H9 (cell line): ENCODE data around the gene IGF2. TPM values are rescaled to one million over a fixed set of nuclear protein-coding genes. Genes with fewer than 3 reads are reported as not detected.

ENCODE experiments used
- DNase-seq: peaks from one replicate; pipeline ENCODE4 v3.0.0-alpha.2; 2017
- H2AFZ ChIP-seq: one replicate; pipeline ENCODE4 v1.6.1; 2013; ENCODE audit warnings: mild to moderate bottlenecking, low read length, control low read depth, moderate library complexity
- H2AK5ac ChIP-seq: 2 replicates; pipeline ENCODE4 v1.6.1; 2013; ENCODE audit warnings: low read length, control low read depth, mixed read lengths; ENCODE audit not compliant: insufficient read length
- H2BK120ac ChIP-seq: one replicate; pipeline ENCODE4 v1.6.1; 2013; ENCODE audit warnings: low read depth, mild to moderate bottlenecking, low read length, control low read depth, inconsistent platforms; ENCODE audit not compliant: poor library complexity, severe bottlenecking
- H2BK12ac ChIP-seq: 2 replicates; pipeline ENCODE4 v1.6.1; 2013; ENCODE audit warnings: low read length, control low read depth, mixed read lengths, low read depth; ENCODE audit not compliant: insufficient read length
- H2BK15ac ChIP-seq: 2 replicates; pipeline ENCODE4 v1.6.1; 2013; ENCODE audit warnings: low read depth, low read length, control low read depth
- H2BK20ac ChIP-seq: one replicate; pipeline ENCODE4 v1.6.1; 2013; ENCODE audit warnings: low read depth, mild to moderate bottlenecking, low read length, control low read depth, inconsistent platforms; ENCODE audit not compliant: poor library complexity, severe bottlenecking
- H2BK5ac ChIP-seq: 2 replicates; pipeline ENCODE4 v1.6.1; 2013; ENCODE audit warnings: low read length, control low read depth, mixed read lengths; ENCODE audit not compliant: insufficient read length
- H3K14ac ChIP-seq: 2 replicates; pipeline ENCODE4 v1.6.1; 2013; ENCODE audit warnings: low read length, control low read depth; ENCODE audit not compliant: insufficient read depth
- H3K18ac ChIP-seq: 2 replicates; pipeline ENCODE4 v1.6.1; 2013; ENCODE audit warnings: low read depth, mild to moderate bottlenecking, mixed read lengths, low read length, control low read depth; ENCODE audit not compliant: insufficient read length
- H3K23ac ChIP-seq: 2 replicates; pipeline ENCODE4 v1.6.1; 2013; ENCODE audit warnings: low read length, control low read depth, mixed read lengths, low read depth; ENCODE audit not compliant: insufficient read length
- H3K23me2 ChIP-seq: 2 replicates; pipeline ENCODE4 v1.6.1; 2013; ENCODE audit warnings: low read depth, mild to moderate bottlenecking, mixed read lengths, low read length, control low read depth; ENCODE audit not compliant: insufficient read length, poor library complexity, severe bottlenecking
- H3K27ac ChIP-seq: 2 replicates; pipeline ENCODE4 v1.5.1; 2013; ENCODE audit warnings: low read length, control low read depth, mixed read lengths, low read depth; ENCODE audit not compliant: insufficient read length
- H3K27me3 ChIP-seq: 2 replicates; pipeline ENCODE4 v1.6.1; 2013; ENCODE audit warnings: low read length, control low read depth, inconsistent platforms; ENCODE audit not compliant: insufficient read depth
- H3K4ac ChIP-seq: 2 replicates; pipeline ENCODE4 v1.6.1; 2013; ENCODE audit warnings: low read depth, mild to moderate bottlenecking, control low read depth, inconsistent platforms, low read length, moderate library complexity
- H3K4me1 ChIP-seq: 2 replicates; pipeline ENCODE4 v1.6.1; 2013; ENCODE audit warnings: low read length, control low read depth, inconsistent platforms; ENCODE audit not compliant: insufficient read depth
- H3K4me2 ChIP-seq: 2 replicates; pipeline ENCODE4 v1.6.1; 2013; ENCODE audit warnings: low read length, control low read depth, mixed read lengths; ENCODE audit not compliant: insufficient read length, insufficient read depth
- H3K56ac ChIP-seq: 2 replicates; pipeline ENCODE4 v1.6.1; 2013; ENCODE audit warnings: low read depth, mild to moderate bottlenecking, mixed read lengths, low read length, control low read depth; ENCODE audit not compliant: insufficient read length
- H3K79me1 ChIP-seq: 2 replicates; pipeline ENCODE4 v1.6.1; 2013; ENCODE audit warnings: low read depth, mild to moderate bottlenecking, moderate library complexity, low read length, control low read depth, inconsistent platforms; ENCODE audit not compliant: insufficient read depth, poor library complexity, severe bottlenecking
- H3K79me2 ChIP-seq: 2 replicates; pipeline ENCODE4 v1.6.1; 2013; ENCODE audit warnings: low read length, control low read depth, inconsistent platforms; ENCODE audit not compliant: insufficient read depth
- H3K9ac ChIP-seq: 2 replicates; pipeline ENCODE4 v1.6.1; 2013; ENCODE audit warnings: low read length, control low read depth, mixed read lengths; ENCODE audit not compliant: insufficient read length; ENCODE audit errors: extremely low read depth
- H3K9me3 ChIP-seq: one replicate; pipeline ENCODE4 v1.6.1; 2013; ENCODE audit warnings: low read depth, low read length, inconsistent platforms; ENCODE audit not compliant: control insufficient read depth
- H3T11ph ChIP-seq: one replicate; pipeline ENCODE4 v1.6.1; 2013; ENCODE audit warnings: mild to moderate bottlenecking, low read length, control low read depth, inconsistent platforms
- H4K20me1 ChIP-seq: one replicate; pipeline ENCODE4 v1.6.1; 2013; ENCODE audit not compliant: control insufficient read depth, insufficient read length, insufficient read depth
- H4K5ac ChIP-seq: 2 replicates; pipeline ENCODE4 v1.6.1; 2013; ENCODE audit warnings: low read depth, mild to moderate bottlenecking, mixed read lengths, low read length, control low read depth; ENCODE audit not compliant: insufficient read length
- H4K8ac ChIP-seq: replicated peaks from 2 replicates; pipeline ENCODE4 v1.6.1; 2013; ENCODE audit warnings: low read length, control low read depth, mixed read lengths, low read depth; ENCODE audit not compliant: insufficient read length
- H4K91ac ChIP-seq: 2 replicates; pipeline ENCODE4 v1.6.1; 2013; ENCODE audit warnings: low read depth, mild to moderate bottlenecking, moderate library complexity, mixed read lengths, low read length, control low read depth; ENCODE audit not compliant: insufficient read length
- H3K27ac Mint-ChIP-seq, 3 experiments: 2 replicates in 2 of 3; 3 replicates in 1 of 3; pipeline ENCODE4 v1.8.0; 2020 to 2021; ENCODE audit warnings: mixed read lengths in 3 of 3, mild to moderate bottlenecking in 1 of 3, moderate library complexity in 1 of 3
- H3K27me3 Mint-ChIP-seq: 2 replicates; pipeline ENCODE4 v1.8.0; 2021; ENCODE audit warnings: low read depth, mild to moderate bottlenecking, moderate library complexity, mixed read lengths
- H3K36me3 Mint-ChIP-seq, 3 experiments: 2 replicates in 2 of 3; 3 replicates in 1 of 3; pipeline ENCODE4 v1.8.0; 2020 to 2021; ENCODE audit warnings: low read depth in 3 of 3, mixed read lengths in 3 of 3; ENCODE audit not compliant: insufficient read depth in 1 of 3
- H3K4me1 Mint-ChIP-seq, 2 experiments: 2 replicates each; pipeline ENCODE4 v1.8.0; 2020; ENCODE audit warnings: mixed read lengths in 2 of 2
- H3K4me3 Mint-ChIP-seq, 2 experiments: 2 replicates in 1 of 2; 3 replicates in 1 of 2; pipeline ENCODE4 v1.8.0; 2020 to 2021; ENCODE audit warnings: mild to moderate bottlenecking in 2 of 2, mixed read lengths in 2 of 2, moderate library complexity in 1 of 2
- H3K9me3 Mint-ChIP-seq, 2 experiments: 2 replicates in 1 of 2; 3 replicates in 1 of 2; pipeline ENCODE4 v1.8.0; 2020; ENCODE audit warnings: mild to moderate bottlenecking in 2 of 2, mixed read lengths in 2 of 2, moderate library complexity in 1 of 2
- CTCF ChIP-seq: fragments of 200-600 bp; sonication (generic); conservative IDR thresholded peaks from 3 replicates; pipeline ENCODE4 v1.8.0; 2021; ENCODE audit warnings: antibody characterized with exemption, mild to moderate bottlenecking
- WGBS: extraction: QIAGEN DNeasy Blood & Tissue Kit; methylation state at CpG from one replicate; pipeline ENCODE4 v1.1.7; 2013; ENCODE audit warnings: missing lambda C conversion rate, low lambda C conversion rate, mixed read lengths; ENCODE audit not compliant: insufficient read length; ENCODE audit errors: extremely low coverage; 5-methylcytosine and 5-hydroxymethylcytosine counted together
- total RNA-seq: library from RNA; stranded (reverse); gene quantifications from 2 replicates; pipeline ENCODE4 v1.2.1, GENCODE V29; 2021

Gene IGF2
- total RNA-seq, 1 experiment from 2014 or later = 2.8 TPM

DNA sequence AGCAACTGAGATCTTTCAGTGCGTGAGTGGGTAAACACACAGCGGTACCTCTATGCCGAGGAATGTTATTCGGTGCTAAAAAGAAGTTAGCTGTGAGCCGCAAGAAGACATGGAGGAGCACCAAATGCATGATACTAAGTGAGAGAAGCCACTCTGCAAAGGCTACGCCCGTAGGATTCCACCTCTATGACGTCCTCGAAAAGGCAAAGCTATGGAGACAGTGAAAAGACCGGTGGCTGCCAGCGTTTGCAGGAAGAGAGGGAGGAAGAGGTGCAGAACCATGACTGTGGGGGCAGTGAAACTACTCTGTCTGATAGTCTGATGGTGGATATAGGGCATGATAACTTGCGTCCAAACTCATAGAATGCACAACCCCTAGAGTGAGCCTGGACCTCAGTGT is 28.7 kb downstream of the IGF2 start:
- peaks cover 32% of the 10 kb centered on the region for H3K27me3 Mint-ChIP-seq
- Histone ChIP-seq H4K91ac (no peak overlapping the region), H2BK120ac (no peak overlapping the region), H4K8ac (no peak overlapping the region), H3K4me2 (no peak overlapping the region), H3K79me2 (no peaks in the 10 kb centered on the region), H3K4me1 (no peaks in the 10 kb centered on the region), H4K20me1 (no peaks in the 10 kb centered on the region), H2BK12ac (no peak overlapping the region), H2BK20ac (no peak overlapping the region), H2AK5ac (no peak overlapping the region), H3K23ac (no peak overlapping the region), H3K4ac (no peak overlapping the region), H3K18ac (no peak overlapping the region), H3K9me3 (no peaks in the 10 kb centered on the region), H3K27ac (no peak overlapping the region), H3K23me2 (no peaks in the 10 kb centered on the region), H2AFZ (no peak overlapping the region), H3K79me1 (no peaks in the 10 kb centered on the region), H3K56ac (no peak overlapping the region), H3K14ac (no peak overlapping the region; the same call in 1 of the 2 replicates), H2BK15ac (no peak overlapping the region), H2BK5ac (no peak overlapping the region), H3T11ph (no peak overlapping the region), H3K9ac (no peak overlapping the region), H4K5ac (no peak overlapping the region), H3K27me3 (no peaks in the 10 kb centered on the region)
- peaks cover 11 to 14% of the 10 kb centered on the region in 2 experiments for H3K4me1 Mint-ChIP-seq
- no peak overlapping the region for H3K4me3 Mint-ChIP-seq
- no peaks in the 10 kb centered on the region; a peak in 1 of 7 replicates for H3K36me3 Mint-ChIP-seq
- 0 out of 5 replicates have a peak, but pooled peaks cover 0 to 2% of the 10 kb centered on the region in 2 experiments for H3K9me3 Mint-ChIP-seq
- no peak for TF ChIP-seq CTCF
- peak overlapping the region in 1 of 3 experiments; percentile 65; a peak in 1 of 7 replicates for H3K27ac Mint-ChIP-seq
- no CpG with 5 or more reads among the region's 12 CpGs for WGBS
- no peak for DNase-seq
